Fibroblast of skin of left biceps (primary cell): Measurements from ENCODE around the gene FFAR3.

ENCODE experiments used
- DNase-seq, 2 experiments: peaks; one replicate each; pipeline ENCODE4 v3.0.0-alpha.2; 2013; ENCODE audit warnings: low read depth in 2 of 2

Gene FFAR3, protein sequence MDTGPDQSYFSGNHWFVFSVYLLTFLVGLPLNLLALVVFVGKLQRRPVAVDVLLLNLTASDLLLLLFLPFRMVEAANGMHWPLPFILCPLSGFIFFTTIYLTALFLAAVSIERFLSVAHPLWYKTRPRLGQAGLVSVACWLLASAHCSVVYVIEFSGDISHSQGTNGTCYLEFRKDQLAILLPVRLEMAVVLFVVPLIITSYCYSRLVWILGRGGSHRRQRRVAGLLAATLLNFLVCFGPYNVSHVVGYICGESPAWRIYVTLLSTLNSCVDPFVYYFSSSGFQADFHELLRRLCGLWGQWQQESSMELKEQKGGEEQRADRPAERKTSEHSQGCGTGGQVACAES

DNA sequence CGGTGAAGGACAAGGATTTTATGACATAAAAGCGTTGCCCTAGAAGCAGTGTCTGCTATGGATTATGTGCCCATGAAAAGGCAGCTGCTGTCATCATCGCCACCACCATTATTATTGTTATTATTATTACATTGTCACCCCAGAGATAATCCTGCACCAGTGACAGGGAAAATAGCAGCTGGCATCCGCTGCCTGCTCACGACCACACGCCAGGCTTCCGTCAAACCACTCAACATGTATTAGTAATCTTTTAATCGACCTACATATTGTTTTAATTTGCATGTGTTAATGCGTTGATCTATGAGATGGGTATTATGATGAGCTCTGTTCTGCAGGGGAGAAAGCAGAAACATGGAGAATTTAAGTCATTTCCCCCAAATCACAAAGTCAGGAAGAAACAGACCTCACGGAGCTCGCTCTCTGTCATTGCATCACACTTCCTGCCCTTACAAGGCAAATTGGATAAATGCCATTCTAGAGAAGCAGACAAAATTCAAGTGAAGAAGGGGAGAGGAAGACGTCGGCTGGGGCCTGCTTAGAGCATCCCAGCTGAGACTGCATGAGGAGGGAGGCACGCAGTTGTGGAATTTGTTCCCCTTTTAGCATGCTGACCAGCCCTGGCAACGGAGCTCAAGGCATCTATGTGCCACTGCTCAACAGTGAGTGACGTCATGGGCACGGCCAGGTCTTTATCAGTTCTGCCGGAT, at the start of gene FFAR3:
TSS of gene FFAR3 (plus strand) at position 594 of the 707 bp plus-strand sequence. CDS start 431 bp downstream, outside the sequence.
- peak; percentile 31 to 35 for DNase-seq

DNA sequence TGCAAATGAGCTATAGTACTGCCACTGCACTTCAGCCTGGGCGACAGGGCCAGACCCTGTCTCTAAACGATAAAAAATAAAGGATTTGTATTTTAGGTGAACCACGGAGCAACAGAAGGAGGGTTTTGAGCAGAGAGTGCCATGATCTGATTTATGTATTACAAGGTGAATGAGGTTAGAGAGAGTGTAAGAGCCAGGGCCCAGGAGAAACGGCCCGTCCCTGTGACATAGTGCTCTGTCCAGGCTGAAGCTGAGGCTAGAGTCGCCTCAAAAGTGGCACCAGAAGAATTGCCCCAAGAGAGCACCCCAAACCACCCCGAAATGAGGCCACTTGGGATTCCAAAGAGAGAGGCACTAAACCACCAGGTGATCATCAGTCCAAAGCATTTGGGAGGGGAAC, 49.4 kb upstream of the FFAR3 start:
- no peak for DNase-seq

DNA sequence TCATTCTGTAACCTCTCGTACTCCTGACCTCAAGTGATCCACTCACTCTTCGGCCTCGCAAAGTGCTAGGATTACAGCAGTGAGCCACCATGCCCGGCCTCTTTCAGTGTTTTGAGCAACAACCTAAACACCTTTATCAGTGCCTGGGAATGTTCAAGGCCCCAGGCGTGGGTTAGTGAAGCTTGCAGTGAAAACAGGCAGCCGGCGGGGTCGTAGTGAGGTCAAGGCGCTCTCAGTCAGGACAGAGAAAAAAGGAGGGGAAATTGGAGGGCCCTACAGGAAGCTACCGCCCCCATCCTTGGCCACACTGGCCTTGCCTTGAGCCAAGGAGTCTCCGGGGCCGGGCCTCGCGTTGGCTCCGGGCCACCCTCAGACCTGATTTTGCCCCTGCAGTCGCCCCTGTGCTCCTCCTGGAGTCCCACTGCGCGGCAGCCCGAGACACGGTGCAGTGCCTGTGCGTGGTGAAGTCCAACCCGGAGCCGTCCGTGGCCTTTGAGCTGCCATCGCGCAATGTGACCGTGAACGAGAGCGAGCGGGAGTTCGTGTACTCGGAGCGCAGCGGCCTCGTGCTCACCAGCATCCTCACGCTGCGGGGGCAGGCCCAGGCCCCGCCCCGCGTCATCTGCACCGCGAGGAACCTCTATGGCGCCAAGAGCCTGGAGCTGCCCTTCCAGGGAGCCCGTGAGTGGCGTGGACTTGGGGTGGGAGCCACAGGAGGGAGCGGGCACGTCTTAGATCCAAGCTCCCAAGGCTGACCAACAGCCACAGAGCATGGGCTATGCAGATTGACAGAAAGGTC, 48.6 kb upstream of the FFAR3 start:
- no peak for DNase-seq

DNA sequence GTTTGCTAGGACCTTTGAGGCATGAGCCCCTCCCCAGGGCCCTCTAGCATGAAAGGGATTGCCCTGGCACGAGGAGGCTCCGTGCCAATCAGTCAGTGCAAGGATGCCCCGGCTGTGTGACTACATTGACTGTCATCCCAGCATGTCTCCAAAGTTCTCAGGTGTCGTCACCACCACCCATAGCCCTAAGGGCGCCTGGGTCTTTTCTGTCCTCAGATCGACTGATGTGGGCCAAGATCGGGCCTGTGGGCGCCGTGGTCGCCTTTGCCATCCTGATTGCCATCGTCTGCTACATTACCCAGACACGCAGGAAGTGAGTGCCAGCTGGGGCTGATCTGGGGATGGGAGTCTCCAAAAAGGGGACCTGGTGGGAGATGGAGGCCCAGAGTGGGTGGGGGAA, 47.9 kb upstream of the FFAR3 start:
- DNase-seq = no peak

DNA sequence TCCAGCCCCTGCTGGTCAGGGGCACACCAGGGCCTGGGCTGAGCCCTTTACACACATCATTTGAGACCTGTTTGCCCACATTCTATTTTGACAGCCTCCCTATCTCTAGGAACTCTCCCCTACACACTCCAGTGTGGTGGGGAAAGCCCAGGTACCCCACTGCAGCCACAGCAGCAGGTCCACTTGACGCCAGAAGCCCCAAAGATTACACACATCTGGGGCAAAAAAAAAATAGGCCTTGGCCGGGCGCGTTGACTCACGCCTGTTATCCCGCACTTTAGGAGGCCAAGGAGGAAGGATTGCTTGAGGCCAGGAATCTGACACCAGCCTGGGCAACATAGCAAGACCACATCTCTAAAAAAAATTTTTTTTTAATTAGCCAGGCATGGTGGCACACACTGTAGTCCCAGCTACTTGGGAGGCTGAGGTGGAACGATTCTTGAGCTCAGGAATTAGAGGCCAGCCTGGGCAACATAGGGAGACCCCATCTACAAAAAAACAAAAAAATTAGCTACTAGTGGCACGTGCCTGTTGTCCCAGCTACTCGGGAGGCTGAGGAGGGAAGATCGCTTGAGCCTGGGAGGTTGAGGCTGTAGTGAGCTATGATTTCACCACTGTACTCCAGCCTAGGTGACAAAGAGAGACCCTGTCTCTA, 47.3 kb upstream of the FFAR3 start:
- DNase-seq = no peak

DNA sequence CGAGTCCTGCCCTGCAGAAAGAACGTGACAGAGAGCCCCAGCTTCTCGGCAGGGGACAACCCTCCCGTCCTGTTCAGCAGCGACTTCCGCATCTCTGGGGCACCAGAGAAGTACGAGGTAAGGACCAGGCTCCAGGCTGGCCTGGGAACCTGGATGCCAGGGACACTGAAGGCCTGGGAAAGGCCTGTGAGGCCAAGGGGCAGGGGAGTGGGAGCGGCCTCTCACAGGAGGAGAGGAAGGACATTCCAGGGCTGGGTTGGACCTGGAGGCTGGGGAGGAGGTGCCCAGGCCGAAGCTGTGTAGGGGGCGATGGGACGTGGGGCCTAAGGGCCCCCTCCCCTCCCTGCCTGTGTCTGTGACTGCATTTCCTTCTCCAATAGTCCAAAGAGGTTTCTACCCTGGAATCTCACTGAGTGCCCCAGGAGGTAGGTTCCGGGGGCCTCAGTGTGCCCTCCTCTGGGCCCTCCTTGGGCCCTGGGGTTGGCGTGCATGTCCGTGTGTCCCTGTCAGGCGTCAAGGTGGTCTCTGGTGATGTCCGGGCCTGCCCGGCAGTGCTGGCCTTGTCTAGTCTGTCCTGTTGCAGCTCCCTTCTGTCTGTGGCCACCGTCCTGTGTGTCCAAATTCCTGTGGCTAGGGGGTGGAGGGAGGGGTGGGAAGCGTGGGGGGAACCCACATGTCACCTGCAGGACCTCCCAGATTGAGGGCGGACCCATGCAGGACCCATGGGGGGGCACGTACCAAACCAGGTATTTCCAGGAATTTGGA, 46.2 kb upstream of the FFAR3 start:
- no peak for DNase-seq

DNA sequence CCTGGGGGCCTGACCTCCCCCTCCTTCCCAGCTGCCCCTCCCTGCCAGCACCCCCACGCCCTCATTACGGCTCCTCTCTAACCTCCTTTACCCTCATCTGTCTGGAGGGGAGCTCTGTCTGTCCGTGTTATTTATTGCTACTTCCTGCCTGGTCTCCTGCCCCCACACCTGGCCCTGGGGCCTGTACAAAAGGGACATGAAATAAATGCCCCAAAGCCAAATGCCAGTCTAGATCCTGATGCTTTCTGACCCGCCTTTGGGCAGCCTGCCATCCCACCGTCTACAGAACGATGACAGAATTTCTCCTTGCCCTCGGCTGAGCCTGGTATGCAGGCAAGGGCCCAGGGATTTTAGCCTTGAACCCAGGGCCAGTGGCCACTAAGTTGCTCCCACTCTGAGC, 44.7 kb upstream of the FFAR3 start:
- no peak for DNase-seq

DNA sequence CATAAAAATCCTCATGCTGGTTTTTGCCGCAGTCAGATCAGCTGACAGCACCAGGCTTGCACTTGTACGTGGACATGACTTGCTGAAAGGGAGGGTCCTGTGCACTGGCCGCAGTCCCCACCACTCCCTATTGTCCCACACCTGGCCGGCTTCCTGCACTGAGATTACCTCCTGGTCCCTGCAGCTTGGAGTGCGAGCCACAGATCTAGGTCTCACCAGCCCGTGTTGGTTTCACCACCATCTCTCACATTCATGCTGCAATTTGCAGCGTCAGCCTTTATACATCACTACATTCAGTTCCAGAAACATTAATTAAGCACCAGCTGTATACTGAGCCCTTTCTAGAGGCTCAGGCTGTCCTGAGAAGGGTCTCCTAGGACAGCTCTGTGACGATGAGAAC, 44.2 kb upstream of the FFAR3 start:
- no peak for DNase-seq

DNA sequence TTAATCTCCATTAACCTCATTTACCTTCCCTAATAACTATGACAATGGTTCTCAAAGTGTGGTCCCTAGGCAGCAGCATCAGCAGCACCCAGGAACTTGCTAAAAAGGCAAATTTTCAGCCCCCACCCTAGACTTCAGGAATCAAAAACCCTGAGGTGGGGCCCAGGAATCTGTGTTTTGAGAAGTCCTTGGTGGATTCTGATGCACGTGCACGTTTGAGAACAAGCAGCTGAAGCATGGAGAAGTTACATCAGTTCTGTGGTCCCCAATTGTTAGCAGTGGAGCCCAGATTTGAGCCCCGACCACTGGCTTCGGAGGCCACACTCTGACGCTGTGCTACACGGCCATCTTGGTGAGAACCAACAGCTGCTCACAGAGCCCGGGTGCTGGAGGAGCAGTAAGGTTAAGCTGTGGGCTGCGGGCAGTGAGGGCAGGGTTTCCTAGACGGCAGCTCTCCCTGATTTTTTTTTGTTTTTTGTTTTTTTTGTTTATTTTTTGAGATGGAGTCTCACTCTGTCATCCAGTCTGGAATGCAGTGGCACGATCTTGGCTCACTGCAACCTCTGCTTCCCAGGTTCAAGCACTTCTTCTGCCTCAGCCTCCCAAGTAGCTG, 43.3 kb upstream of the FFAR3 start:
- DNase-seq = no peak

DNA sequence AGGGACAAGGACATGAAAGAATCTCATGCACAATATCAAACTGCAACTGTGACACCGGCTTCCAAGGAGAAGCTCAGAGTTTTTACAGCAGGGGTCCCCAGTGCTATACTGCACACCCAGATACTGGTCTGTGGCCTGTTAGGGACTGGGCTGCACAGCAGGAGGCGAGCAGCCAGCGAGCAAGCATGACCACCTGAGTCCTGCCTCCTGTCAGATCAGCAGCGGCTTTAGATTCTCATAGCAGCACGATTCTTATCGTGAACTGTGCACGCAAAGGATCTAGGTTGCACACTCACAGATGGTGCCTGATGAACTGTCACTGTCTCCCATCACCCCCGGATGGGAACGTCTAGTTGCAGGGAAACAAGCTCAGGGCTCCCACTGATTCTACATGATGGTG, 42.4 kb upstream of the FFAR3 start:
- no peak for DNase-seq

DNA sequence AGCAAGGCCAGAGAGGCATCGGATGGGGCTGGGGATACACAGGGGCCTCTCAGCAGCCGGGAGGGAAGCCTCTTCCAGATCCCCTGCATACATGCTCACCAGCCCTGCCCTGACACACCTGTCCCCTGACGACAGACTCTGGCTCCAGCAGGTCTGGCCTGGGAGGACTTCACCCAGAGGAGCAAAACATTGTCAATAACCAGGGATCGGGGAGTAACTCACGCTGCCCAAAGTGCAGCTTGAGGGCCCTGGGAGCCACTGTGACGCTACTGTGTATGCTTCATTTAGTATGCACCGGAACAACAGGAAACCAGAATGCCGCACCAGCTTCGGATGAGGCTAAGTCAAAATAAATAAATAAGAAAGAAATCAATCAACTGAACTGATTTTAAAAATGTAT, 41.7 kb upstream of the FFAR3 start:
- no peak for DNase-seq

DNA sequence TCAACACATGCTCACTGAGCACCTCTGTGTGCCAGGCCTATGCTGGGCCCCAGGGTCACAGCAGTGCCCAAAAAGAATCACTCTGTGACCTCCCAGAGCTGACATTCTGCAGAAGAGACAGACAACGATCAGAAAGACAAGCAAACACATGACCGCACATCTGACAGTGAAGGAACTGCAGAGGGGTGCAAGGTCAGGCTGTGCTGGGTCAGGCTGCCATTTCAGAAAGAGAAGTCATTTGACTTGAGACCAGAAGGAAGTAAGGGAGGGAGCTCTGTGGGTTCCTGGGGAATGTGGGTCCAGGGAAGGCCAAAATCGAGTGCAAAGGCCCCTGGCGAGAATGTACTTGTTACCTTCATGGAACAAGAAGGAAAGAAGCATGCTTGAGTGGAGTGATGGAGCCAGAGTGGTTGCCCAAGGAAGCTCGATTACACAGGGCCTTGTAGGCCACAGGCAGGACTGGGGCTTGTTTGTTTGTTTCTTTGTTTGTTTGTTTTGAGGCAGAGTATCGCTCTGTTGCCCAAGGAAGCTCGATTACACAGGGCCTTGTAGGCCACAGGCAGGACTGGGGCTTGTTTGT, 40.7 kb upstream of the FFAR3 start:
- DNase-seq = no peak

DNA sequence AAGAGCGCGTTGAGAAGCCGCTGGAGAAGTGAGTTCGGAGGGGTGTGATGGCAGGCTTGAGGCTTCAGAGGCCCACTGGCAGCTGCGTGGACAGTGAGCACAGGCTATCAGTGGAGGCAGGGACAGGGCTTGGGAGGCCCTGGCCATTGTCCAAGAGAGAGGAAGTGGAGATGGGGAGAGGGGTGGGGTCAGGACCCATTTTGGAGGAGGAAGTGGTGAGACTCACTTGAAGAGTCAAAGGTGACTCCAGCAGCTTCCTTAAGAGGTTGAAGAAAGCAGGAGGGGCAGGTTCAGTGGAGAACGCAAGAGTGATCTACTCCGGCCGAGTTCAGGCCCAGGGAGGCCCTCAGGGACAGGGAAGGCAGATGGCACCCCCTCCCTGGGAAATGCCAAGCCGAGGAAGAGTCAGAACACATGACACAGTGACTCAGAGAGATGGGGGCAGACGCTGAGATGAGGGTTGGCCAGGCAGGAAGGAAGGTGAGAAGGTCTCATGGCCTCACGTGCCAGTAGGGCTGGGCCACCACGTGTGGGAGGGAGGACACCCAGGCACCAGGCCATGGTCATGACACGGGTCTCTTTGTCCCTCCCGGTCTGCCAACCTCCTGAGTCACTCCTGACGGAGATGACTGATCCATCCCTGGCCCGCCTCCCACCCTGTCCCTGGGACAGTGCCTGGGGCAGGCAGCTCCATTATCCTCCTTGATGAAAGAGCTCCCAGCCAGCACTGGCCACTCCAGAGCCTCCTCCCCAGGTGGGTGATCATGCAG, 39.4 kb upstream of the FFAR3 start:
- DNase-seq = no peak

DNA sequence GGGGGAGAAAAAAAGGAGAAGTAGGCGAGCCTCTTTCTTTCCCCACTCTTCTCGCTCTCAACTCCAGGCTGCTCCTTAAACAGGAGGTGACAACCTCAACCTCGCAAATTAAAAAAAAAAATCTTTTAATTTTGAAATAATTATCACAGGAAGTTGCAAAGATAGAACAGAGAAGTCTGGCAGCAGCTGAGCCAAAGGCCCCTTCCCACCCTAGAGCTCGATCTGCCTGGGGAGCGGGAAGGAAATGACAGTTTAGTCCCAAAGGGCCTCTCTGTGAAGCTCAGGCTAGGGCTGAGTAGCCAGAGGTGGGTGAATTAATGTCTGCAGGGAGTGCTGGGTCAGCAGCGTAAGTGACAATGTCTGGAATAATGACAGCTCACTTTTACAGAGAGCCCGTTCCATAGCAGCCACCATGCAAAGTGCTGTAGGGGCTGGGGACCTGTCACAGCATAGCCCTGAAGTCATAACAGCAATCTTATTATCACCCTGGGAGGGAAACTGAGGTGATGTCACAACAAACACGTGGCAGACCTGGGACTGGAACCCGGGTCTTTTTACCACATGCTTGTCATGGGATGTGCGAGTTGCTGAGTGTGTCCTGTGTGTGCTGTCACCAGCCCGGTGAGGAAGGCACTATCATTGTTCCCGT, 38.1 kb upstream of the FFAR3 start:
- DNase-seq = no peak

DNA sequence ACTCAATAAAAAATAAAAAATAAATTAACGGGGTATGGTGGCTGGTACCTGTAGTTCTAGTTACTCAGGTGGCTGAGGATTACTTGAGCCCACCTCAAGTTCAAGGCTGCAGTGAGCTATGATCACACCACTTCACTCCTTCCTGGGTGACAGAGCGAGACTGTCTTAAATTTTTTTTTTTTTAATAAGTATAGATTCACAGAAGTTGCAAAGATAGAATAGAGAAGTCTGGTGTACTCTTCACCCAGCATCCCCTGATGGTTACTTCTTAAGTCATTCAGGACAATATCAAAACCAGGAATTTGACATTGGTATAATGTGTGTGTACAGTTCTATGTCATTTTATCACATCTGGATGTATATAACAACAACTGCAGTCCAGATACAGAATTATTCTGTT, 37.0 kb upstream of the FFAR3 start:
- DNase-seq = no peak

DNA sequence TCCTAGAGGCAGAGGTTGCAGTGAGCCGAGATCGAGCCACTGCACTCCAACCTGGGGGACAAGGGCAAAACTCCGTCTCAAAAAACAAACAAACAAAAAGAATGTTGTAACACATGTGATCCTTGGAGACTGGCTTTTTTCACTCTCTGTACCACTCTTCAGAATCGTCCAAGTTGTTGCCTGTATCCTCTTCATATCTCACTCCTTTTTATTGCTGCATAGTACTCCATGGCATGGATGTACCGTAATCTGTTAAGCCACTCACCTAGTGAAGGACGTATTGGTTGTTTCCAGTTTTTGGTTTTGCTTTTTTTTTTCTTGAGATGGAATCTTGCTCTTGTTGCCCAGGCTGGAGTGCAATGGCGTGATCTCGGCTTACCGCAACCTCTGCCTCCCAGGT, 36.2 kb upstream of the FFAR3 start:
- DNase-seq = no peak

DNA sequence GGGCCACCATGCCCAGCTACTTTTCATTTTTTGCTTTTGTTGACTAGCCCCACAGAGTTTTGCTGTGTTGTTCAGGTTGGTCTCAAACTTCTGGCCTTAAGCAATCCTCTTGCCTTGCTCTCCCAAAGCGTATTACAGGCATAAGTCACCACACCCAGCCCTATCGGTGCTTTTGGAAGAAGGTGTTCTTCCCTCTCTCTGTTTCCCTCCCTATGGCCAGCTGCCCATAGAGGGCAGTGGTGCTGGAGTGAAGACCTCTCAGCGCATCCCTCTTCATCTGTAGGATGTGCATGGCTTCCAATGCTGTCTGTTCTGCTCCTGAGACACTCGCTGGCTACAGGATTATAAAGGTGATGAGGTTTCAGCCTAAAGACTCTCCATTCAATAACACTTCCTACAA, 30.6 kb upstream of the FFAR3 start:
- no peak for DNase-seq

DNA sequence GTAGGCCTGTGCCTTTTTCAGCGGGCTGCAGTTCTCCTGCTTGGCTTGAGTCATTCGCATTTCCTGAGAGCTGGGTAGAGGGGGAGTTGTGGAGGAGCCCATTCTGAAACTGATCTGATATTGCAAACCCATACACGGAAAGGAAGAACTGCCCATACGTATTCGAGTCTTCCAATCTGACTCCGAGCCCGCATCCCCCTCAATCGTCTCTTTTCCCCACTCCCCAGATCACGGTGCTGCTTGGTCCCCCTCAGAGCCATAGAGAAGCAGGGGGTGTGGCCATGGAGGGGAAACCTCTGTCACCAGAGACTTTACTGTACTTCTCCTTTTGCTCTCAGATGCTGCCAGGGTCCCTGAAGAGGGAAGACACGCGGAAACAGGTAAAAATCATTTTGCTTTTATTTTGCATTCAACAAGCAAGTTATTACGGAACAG, 29.4 kb upstream of the FFAR3 start, which contains the start of gene CD22:
TSS of gene CD22 (plus strand) at position 337 of the 435 bp plus-strand sequence. CDS start 2,854 bp downstream, outside the sequence.
- DNase-seq = no peak

DNA sequence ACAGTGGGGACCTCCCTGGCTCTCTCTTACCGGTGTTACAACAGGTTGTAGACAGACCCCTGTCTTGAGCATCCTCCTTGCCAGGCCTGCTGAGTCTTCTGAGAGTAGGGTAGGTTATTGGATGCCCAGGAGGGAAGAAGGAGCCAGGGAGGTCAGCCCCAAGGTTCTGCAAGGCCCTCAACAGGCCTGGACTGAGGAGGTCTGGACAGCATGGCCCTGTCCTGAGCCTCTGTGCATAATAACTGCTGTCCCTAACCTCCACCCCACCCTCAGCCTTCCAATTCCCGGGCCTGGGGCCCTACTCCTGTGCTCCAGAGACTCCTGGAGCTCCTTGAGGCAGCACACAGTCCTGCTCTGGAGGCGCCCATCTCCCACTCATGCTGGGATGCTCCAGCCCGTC, 28.9 kb upstream of the FFAR3 start:
- DNase-seq = no peak
